Activated CD8-positive, alpha-beta memory T cell treated with anti-CD3 and anti-CD28 coated beads, Interleukin-2, amount 10 ng/mL, durations not matched to agents 7 days and 5 days (primary cell): Measurements from ENCODE around the gene NAA10. TPM values are rescaled to one million over a fixed set of nuclear protein-coding genes. Genes with fewer than 3 reads are reported as not detected.
A peak's percentile ranks its signal among the peaks of the same experiment; 100 is the strongest.

ENCODE experiments used
- ATAC-seq: fragments of 150-1000 bp; cut with Tn5 transposase; one replicate; pipeline ENCODE4 v1.10.0; 2021; ENCODE audit warnings: moderate library complexity
- CTCF ChIA-PET: fragments of 350-600 bp; sonication (Branson Sonifier 250); formaldehyde crosslinking; loops from one replicate; lab custom pipeline; 2021; ENCODE audit warnings: antibody characterized with exemption; lab: Charles Lee
- DNase-seq: peaks from one replicate; pipeline ENCODE4 v3.0.0-alpha.2; 2020
- H3K27ac Mint-ChIP-seq: one replicate; pipeline ENCODE4 v1.8.0; 2021; ENCODE audit warnings: mild to moderate bottlenecking, mixed read lengths
- H3K27me3 Mint-ChIP-seq: one replicate; pipeline ENCODE4 v1.8.0; 2021; ENCODE audit warnings: mixed read lengths
- H3K36me3 Mint-ChIP-seq: one replicate; pipeline ENCODE4 v1.8.0; 2021; ENCODE audit warnings: mild to moderate bottlenecking, mixed read lengths
- H3K4me1 Mint-ChIP-seq: one replicate; pipeline ENCODE4 v1.8.0; 2021; ENCODE audit warnings: mixed read lengths
- H3K4me3 Mint-ChIP-seq: one replicate; pipeline ENCODE4 v1.8.0; 2021; ENCODE audit warnings: mild to moderate bottlenecking, moderate library complexity, mixed read lengths
- H3K9me3 Mint-ChIP-seq: one replicate; pipeline ENCODE4 v1.8.0; 2022; ENCODE audit warnings: low read depth, mixed read lengths
- total RNA-seq, 2 experiments: library from RNA; stranded (reverse); gene quantifications; one replicate each; pipeline ENCODE4 v1.2.3, GENCODE V29; 2021

NAA10 gene
- total RNA-seq, 2 experiments from 2014 or later: 92.8 to 115 TPM

DNA sequence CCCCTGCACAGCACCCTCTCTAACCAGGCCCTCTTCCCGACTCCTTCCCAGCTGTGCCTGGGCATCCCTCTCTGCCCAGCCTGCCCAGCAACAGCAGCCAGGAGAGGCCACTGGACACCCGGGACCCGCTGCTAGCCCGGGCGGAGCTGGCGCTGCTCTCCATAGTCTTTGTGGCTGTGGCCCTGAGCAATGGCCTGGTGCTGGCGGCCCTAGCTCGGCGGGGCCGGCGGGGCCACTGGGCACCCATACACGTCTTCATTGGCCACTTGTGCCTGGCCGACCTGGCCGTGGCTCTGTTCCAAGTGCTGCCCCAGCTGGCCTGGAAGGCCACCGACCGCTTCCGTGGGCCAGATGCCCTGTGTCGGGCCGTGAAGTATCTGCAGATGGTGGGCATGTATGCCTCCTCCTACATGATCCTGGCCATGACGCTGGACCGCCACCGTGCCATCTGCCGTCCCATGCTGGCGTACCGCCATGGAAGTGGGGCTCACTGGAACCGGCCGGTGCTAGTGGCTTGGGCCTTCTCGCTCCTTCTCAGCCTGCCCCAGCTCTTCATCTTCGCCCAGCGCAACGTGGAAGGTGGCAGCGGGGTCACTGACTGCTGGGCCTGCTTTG lies 29.2 kb downstream of the NAA10 start:
- Mint-ChIP-seq H3K27ac (peak overlapping the region; percentile 72), H3K9me3 (no peaks in the 10 kb centered on the region), H3K27me3 (no peaks in the 10 kb centered on the region), H3K4me1 (peaks cover 42% of the 10 kb centered on the region), H3K36me3 (no peaks in the 10 kb centered on the region), H3K4me3 (no peak overlapping the region)
- CTCF ChIA-PET: interaction anchor here (0.6 kb wide), 1 partner anchor 143 kb away, joined by 3 read pairs; no protein-coding TSS in a partner anchor
- DNase-seq: no peak
- no peak for ATAC-seq

DNA sequence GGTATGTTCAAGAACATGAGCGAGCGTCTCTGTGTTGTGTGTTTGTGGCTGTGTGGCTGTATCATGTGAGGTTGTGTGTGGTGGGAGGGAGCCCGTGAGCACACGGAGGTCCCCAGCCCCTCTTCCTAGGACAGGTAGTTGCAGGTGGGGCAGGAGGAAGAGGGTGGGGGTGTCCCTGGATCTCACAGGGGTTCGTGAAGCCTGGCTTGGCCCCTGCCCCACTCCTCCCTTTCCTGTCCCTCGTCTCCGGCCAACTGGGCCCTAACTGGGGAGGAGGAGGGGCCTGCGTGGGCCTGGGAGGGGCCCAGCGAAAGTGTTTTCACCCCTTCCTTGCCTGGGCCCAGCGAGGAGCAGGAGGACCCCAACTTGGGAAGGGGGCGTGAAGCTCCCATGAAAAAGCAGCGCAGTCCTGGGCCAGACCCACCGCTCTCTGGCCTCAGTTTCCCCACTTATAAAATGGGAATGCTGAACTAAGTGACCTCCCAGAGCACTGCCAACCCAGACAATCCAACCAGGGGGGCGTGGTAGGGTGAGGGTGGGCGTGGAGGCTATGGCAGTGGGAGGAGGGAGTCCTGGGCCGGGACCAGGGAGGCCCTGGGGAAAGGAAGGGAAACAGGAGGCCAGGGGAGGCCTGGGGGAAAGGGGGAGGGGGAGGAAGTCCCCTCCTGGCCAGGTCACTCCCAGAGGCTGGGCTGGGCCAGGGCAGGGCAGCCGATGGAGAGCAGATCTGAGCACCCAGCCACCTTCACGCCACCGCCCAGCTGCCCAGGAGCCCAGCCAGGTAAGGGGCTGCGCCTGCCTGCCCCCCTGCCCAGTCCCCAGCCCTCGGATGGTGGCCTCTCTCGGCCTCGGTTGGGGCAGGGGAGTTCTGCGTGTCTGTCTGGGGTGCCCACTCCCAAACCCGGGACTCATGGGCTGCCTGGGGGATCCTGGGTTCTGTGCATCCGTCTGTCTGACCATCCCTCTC lies 30.6 kb downstream of the NAA10 start, which contains the start of gene AVPR2:
AVPR2 (plus strand) TSS at position 683 of the 967 bp plus-strand sequence. CDS start 473 bp downstream, outside the sequence.
- Mint-ChIP-seq H3K36me3 (no peaks in the 10 kb centered on the region), H3K27ac (peak within 1 kb of the TSS; percentile 46), H3K4me1 (peaks cover 43% of the 10 kb centered on the region), H3K27me3 (peaks cover 3% of the 10 kb centered on the region), H3K4me3 (no peak within 1 kb of the TSS), H3K9me3 (no peaks in the 10 kb centered on the region)
- DNase-seq: no peak
- CTCF ChIA-PET: no interaction called here
- ATAC-seq: no peak

- CTCF ChIA-PET: interaction anchor here (0.9 kb wide), 1 partner anchor 139 kb away, joined by 3 read pairs; the partner anchor contains the start of gene PLXNB3
- peaks cover 5% of the 10 kb centered on the region for H3K27me3 Mint-ChIP-seq
Observed at GRCh38 chrX:153903238-153903980, 31.4 kb downstream of the NAA10 start.

DNA sequence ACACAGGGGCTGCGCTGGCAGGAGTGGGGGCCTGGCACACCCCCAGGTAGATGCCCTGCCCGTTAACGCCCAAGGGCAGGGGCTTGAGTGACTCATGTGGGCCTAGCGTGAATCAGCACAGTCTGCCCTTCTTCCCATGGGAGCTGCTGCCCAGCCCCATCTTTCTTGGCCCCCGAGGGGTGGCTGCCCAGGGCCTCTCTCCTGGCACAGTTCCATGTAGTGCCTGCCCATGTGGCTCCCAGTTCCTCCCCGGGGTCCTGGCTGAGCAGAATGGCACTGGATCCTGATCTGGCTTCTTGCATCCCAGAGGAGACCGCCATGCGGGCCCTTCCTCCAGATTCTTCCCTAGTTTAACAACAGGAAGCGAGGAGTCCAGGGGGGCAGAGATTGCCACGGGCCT lies 32.5 kb downstream of the NAA10 start:
- Mint-ChIP-seq H3K4me1 (peaks cover 43% of the 10 kb centered on the region), H3K27me3 (peaks cover 13% of the 10 kb centered on the region), H3K9me3 (no peaks in the 10 kb centered on the region), H3K4me3 (no peak overlapping the region), H3K36me3 (no peaks in the 10 kb centered on the region), H3K27ac (no peak overlapping the region)
- no peak for ATAC-seq
- CTCF ChIA-PET: interaction anchor here (0.9 kb wide), 1 partner anchor 138 kb away, joined by 3 read pairs; the partner anchor contains the start of gene PLXNB3
- no peak for DNase-seq

More at GRCh38 chrX:153903238-153903980, 31.4 kb downstream of the NAA10 start:
- no peaks in the 10 kb centered on the region for H3K9me3 Mint-ChIP-seq
- H3K36me3 Mint-ChIP-seq: no peaks in the 10 kb centered on the region
- no peak overlapping the region for H3K4me3 Mint-ChIP-seq
- DNase-seq: no peak
- H3K4me1 Mint-ChIP-seq: peaks cover 43% of the 10 kb centered on the region
- no peak for ATAC-seq
- peak overlapping the region; percentile 46 for H3K27ac Mint-ChIP-seq

- H3K9me3 Mint-ChIP-seq: no peaks in the 10 kb centered on the region
- ATAC-seq: no peak
- no peak for DNase-seq
- H3K27ac Mint-ChIP-seq: peak overlapping the region; percentile 43
- CTCF ChIA-PET: no interaction called here
- H3K36me3 Mint-ChIP-seq: no peaks in the 10 kb centered on the region
- H3K27me3 Mint-ChIP-seq: peaks cover 14% of the 10 kb centered on the region
- H3K4me3 Mint-ChIP-seq: no peak overlapping the region
- H3K4me1 Mint-ChIP-seq: peaks cover 41% of the 10 kb centered on the region
Observed at GRCh38 chrX:153901753-153902140, 33.1 kb downstream of the NAA10 start.

DNA sequence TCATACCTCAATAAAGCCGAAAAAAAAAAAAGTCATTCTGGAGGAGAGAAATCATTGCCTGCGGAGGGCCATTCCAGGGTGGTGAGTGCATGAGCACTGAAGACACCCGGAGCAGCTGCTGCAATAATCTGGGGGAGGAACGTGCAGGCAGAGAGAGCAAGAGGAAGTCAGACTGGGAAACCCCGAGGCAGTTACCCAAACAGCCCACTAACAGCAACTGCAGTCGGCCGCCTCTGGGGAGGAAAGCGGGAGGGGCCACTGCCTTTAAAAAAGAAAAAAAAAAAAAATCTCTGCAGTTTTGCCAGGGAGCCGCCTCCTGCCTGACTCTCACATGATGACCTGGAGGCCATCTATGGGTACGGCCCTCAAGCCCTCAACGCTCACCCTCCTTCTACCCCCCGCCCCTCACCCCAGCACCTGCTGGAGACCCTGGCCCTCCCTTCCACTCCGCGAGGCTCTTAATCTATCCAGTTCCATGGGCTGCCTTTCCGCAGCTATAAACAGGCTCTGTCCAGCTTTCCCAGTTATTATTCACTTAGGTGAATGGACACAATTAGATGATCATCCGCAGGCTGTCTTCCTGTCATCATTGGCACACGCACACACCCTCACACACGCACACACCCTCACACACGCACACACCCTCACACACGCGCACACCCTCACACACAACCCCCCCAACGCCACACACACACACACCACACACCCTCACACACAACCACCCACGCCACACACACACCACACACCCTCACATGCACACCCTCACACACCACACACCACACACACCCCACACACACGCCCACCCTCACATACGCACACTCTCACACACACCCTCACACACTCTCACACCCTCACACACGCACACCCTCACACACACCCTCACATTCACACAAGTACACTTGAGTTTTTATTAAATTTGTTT lies 33.7 kb downstream of the NAA10 start:
- H3K36me3 Mint-ChIP-seq: no peaks in the 10 kb centered on the region
- peaks cover 16% of the 10 kb centered on the region for H3K27me3 Mint-ChIP-seq
- H3K9me3 Mint-ChIP-seq: no peaks in the 10 kb centered on the region
- peak overlapping the region; percentile 70 for H3K27ac Mint-ChIP-seq
- DNase-seq: peak; percentile 75
- peak; percentile 82 for ATAC-seq
- CTCF ChIA-PET: no interaction called here
- peaks cover 35% of the 10 kb centered on the region for H3K4me1 Mint-ChIP-seq
- H3K4me3 Mint-ChIP-seq: peak overlapping the region; percentile 38

DNA sequence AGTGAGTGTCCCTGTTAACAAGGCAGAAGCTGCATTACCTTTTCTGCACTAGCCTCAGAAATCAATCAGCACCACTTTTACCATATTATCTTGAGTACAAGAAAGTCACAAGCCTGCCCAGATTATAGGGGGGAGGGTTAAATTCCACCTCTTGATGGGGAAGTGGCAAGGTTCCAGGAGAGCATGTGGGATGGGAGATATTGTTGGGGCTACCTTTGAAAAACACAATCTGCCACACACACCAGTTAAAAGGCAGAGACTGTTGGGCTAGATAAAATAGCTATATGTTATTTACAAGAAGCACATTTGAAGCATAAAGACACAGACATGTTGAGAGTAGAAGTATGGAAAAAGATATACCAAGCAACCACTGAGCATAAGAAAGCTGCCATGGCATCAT lies 36.9 kb downstream of the NAA10 start:
- Mint-ChIP-seq H3K27me3 (peaks cover 18% of the 10 kb centered on the region), H3K9me3 (no peaks in the 10 kb centered on the region), H3K27ac (no peak overlapping the region), H3K4me1 (peaks cover 16% of the 10 kb centered on the region), H3K36me3 (no peaks in the 10 kb centered on the region), H3K4me3 (no peak overlapping the region)
- DNase-seq (no peak), ATAC-seq (no peak)
- CTCF ChIA-PET: no interaction called here

GRCh38 chrX:153889123-153889522 lies 45.7 kb downstream of the NAA10 start:
- Mint-ChIP-seq H3K36me3 (no peaks in the 10 kb centered on the region), H3K4me1 (peaks cover 2% of the 10 kb centered on the region), H3K27ac (no peak overlapping the region), H3K27me3 (peaks cover 40% of the 10 kb centered on the region), H3K9me3 (no peaks in the 10 kb centered on the region), H3K4me3 (no peak overlapping the region)
- no peak for DNase-seq
- no peak for ATAC-seq
- CTCF ChIA-PET: no interaction called here

DNA sequence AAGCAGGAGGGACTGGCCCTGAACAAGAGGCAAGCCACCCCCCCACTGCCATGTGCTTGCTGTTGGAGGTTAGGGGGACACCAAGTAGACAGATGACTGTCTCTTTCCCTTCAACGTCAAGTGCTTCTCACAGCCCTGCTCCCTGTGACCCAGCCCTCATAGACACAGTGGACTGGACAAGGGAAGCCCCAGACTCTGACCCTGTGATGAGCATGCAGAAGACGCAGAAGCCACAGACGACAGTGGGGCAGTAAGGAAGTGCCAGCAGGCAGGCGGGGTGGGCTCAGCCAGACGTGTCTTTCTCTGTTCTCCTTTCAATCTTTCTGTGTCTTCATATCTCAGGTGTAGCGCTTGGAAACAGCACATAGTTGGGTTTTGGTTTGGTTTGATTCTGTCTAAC lies 46.5 kb downstream of the NAA10 start:
- H3K4me3 Mint-ChIP-seq: no peak overlapping the region
- H3K4me1 Mint-ChIP-seq: peaks cover 2% of the 10 kb centered on the region
- no peaks in the 10 kb centered on the region for H3K9me3 Mint-ChIP-seq
- no peak for DNase-seq
- H3K36me3 Mint-ChIP-seq: no peaks in the 10 kb centered on the region
- no peak overlapping the region for H3K27ac Mint-ChIP-seq
- ATAC-seq: no peak
- H3K27me3 Mint-ChIP-seq: peaks cover 44% of the 10 kb centered on the region
- CTCF ChIA-PET: no interaction called here

DNA sequence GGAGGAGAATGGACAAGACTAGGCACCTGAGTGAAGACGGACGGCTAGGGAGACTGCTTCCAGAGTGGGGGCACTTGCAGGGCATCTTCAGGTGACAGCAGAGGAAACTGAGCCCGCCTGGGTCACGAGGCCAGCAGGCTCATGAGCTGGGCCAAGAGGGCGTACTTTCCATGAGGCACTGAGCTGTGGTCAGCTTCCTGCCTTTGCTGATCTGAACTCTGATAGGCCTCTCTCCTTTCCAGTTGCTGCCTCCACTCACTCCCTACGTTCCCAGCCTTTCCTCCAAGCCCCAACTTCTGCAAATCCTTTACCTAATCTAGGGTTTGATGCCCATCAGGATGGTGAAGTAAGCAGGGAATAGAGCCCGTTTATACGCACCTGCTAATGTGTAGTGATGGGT lies 47.5 kb downstream of the NAA10 start:
- no peaks in the 10 kb centered on the region for H3K9me3 Mint-ChIP-seq
- H3K4me1 Mint-ChIP-seq: peaks cover 2% of the 10 kb centered on the region
- no peak overlapping the region for H3K27ac Mint-ChIP-seq
- ATAC-seq (no peak), DNase-seq (no peak)
- H3K27me3 Mint-ChIP-seq: peaks cover 44% of the 10 kb centered on the region
- H3K4me3 Mint-ChIP-seq: no peak overlapping the region
- no peaks in the 10 kb centered on the region for H3K36me3 Mint-ChIP-seq
- CTCF ChIA-PET: no interaction called here

DNA sequence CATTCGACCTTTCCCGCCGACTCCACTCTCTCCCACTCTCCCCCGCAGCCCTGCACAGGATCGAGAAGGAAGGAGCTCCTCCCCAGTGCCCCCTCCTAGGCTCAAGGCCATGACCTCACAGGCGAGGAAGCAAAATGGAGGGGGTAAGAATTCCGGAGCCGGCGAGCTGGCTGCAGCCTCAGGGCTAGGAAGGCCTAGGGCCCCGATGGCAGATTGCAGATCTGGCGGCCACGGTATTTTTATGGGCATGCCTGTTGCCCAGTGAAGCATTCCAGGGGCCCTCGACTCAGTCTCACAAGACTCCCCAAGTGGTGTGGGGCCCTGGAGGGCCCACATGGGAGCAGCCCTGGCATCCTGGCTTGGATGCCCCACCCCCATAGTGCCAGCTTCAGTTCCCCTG lies 47.9 kb downstream of the NAA10 start:
- no peak for ATAC-seq
- Mint-ChIP-seq H3K4me3 (no peak overlapping the region), H3K36me3 (no peaks in the 10 kb centered on the region), H3K27me3 (peaks cover 43% of the 10 kb centered on the region), H3K4me1 (peaks cover 2% of the 10 kb centered on the region), H3K9me3 (no peaks in the 10 kb centered on the region), H3K27ac (no peak overlapping the region)
- CTCF ChIA-PET: no interaction called here
- no peak for DNase-seq
